Frontal cortex (tissue), 4 donors: ENCODE measurements around the gene TAX1BP3. TPM values are rescaled to one million over a fixed set of nuclear protein-coding genes. Genes with fewer than 3 reads are reported as not detected.

ENCODE experiments used
- DNase-seq, 2 donors: peaks; one replicate each; pipeline ENCODE4 v3.0.0; 2012; ENCODE audit warnings: low spot score in 2 of 2
- FAIRE-seq: peaks from 2 replicates; lab custom pipeline; 2012; peaks lifted over from hg19 to GRCh38; lab: Jason Lieb, UNC
- total RNA-seq: library from RNA; depleted of rRNA; stranded (reverse); fragments of >200 nt; gene quantifications from one replicate; pipeline ENCODE4 v1.2.3, GENCODE V29; 2014
- donor health status: control.
- donor health status: control.
- donor health status: control.

Gene TAX1BP3
- total RNA-seq, 1 donor from 2014 or later, result 26.9 TPM

- no peak for DNase-seq
- no peak for FAIRE-seq
Observed at GRCh38 chr17:3663102-3664011, 5.0 kb downstream of the TAX1BP3 start.

GRCh38 chr17:3660311-3660891 is 8.0 kb downstream of the TAX1BP3 start:
- DNase-seq (no peak), FAIRE-seq (no peak)

GRCh38 chr17:3659541-3660111 is 8.8 kb downstream of the TAX1BP3 start:
- DNase-seq (peak in 1 of 2 donors; percentile 61), FAIRE-seq (no peak)

- no peak for DNase-seq
- no peak for FAIRE-seq
Observed at GRCh38 chr17:3658784-3659449, 9.5 kb downstream of the TAX1BP3 start.

- DNase-seq, result peak in 1 of 2 donors; percentile 55
- no peak for FAIRE-seq
Observed at GRCh38 chr17:3657874-3658783, 10.2 kb downstream of the TAX1BP3 start.

GRCh38 chr17:3657588-3657869 is 10.8 kb downstream of the TAX1BP3 start:
- FAIRE-seq, result no peak
- DNase-seq, result no peak

- DNase-seq, result no peak
- FAIRE-seq, result no peak
Observed at GRCh38 chr17:3656755-3657587, 11.4 kb downstream of the TAX1BP3 start.

- no peak for DNase-seq
Observed at GRCh38 chr17:3656353-3656752, 12.0 kb downstream of the TAX1BP3 start.

GRCh38 chr17:3655766-3656165 is 12.6 kb downstream of the TAX1BP3 start:
- no peak for FAIRE-seq
- DNase-seq, result no peak

More at GRCh38 chr17:3656353-3656752, 12.0 kb downstream of the TAX1BP3 start:
- no peak for FAIRE-seq

GRCh38 chr17:3647769-3648555 is 20.4 kb downstream of the TAX1BP3 start:
- DNase-seq (peak in 1 of 2 donors; percentile 72), FAIRE-seq (no peak)

GRCh38 chr17:3647251-3647650 is 21.1 kb downstream of the TAX1BP3 start:
- DNase-seq, result no peak

GRCh38 chr17:3645310-3645709 is 23.1 kb downstream of the TAX1BP3 start:
- DNase-seq (no peak), FAIRE-seq (no peak)

More at GRCh38 chr17:3647251-3647650, 21.1 kb downstream of the TAX1BP3 start:
- FAIRE-seq, result no peak

GRCh38 chr17:3643889-3644349 is 24.5 kb downstream of the TAX1BP3 start:
- DNase-seq, result no peak
- no peak for FAIRE-seq

- DNase-seq, result no peak
- FAIRE-seq, result no peak
Observed at GRCh38 chr17:3641717-3642486, 26.5 kb downstream of the TAX1BP3 start.

- no peak for FAIRE-seq
- no peak for DNase-seq
Observed at GRCh38 chr17:3641014-3641413, 27.4 kb downstream of the TAX1BP3 start.

- FAIRE-seq (no peak), DNase-seq (no peak)
Observed at GRCh38 chr17:3639981-3640596, 28.3 kb downstream of the TAX1BP3 start.
